ENCODE data around the gene RPL10A.
"Not testable (repeated sequence)": the region's sequence is repeated elsewhere in the genome, so short reads cannot be mapped to it uniquely, and the experiment has no call there.

RPL10A gene

DNA sequence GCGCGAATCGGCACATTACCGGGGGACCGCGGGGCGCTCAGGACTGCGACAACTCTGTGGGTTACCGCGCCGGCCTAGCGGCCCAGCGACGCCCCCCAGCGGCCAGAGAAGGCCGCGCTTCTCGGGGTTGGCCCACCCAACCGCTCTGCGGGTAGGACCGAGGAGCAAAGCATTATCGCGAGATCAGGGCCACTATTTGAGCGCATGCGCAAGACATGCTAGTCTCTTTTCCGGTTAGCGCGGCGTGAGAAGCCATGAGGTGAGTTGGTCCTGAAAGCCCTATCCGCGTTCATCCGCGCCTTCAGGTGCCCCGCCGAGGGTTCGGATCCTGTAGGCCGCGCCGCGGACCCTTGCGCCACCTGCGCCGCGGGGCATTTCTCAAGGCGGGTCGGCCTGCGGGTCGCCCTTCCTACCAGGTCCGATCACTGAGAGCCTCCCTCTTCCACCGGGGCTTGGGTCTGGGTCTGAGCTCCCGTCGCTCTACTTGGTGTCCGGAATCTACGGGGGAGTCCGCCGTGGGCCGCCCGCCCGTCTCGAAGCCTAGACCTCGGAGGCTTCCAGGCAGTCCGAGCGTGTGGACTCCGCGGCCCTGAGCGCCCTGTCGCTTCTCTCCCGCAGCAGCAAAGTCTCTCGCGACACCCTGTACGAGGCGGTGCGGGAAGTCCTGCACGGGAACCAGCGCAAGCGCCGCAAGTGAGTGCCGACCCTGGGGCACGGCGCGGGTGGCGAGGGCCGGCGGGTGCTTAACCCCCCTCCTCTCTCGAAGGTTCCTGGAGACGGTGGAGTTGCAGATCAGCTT lies at the start of gene RPL10A:
Gene RPL10A (plus strand): TSS at position 221 of the 799 bp plus-strand sequence. CDS start 34 bp downstream, at position 255.
- peak; percentile 98 for DNase-seq

DNA sequence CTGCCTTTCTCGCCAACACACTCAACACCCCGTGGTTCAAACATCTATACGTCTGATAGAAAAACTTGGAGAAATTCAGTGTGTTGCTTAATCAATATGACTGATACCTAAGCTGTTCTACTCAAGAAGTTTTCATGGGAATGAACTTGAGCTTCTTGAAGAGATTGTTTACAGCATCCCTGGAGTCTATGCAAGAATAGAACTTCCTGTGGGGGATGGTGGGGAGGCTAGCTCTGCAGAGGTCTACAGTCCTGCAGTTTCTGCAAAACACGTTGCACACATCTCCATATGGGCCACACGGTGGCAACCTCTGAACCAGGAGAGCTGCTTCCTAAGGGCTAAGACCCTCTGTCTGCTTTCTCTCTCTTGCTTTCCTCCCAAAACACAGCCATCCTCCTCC lies 48.8 kb upstream of the RPL10A start:
- DNase-seq, result peak; percentile 7

DNA sequence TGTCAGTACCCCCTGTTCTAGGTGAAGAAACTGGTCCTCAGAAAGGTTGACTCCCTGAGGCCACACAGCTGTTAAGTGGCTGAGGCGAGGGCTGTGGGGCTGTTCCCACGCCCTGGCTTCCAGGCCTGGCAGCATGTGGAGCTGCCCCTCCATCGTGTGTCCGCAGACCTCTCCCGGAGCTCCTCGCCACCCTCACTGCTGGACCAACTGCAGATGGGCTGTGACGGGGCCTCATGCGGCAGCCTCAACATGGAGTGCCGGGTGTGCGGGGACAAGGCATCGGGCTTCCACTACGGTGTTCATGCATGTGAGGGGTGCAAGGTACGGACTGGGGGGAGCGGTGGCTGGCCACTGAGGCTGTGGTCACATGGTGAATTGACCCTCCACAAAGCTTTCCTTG lies 48.2 kb upstream of the RPL10A start:
- DNase-seq, result no peak

DNA sequence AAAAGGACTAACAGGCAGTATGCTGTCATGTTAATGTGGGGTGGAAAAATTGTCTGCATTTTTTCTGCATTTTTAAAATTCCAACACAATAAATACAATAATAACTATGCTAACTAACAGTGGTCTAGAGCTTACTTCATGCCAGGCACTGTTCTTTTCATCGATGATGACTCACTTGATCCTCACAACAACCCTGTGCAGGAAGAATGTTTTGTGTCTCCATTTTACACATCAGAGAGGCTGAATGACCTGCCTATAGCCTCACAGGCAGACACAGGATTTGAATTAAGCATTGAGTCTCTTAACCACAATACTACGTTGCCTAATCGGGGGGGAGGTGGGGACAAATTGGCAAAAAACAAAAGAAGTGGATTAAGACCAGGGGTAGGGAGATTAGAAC lies 42.9 kb upstream of the RPL10A start:
- DNase-seq, result no peak

DNA sequence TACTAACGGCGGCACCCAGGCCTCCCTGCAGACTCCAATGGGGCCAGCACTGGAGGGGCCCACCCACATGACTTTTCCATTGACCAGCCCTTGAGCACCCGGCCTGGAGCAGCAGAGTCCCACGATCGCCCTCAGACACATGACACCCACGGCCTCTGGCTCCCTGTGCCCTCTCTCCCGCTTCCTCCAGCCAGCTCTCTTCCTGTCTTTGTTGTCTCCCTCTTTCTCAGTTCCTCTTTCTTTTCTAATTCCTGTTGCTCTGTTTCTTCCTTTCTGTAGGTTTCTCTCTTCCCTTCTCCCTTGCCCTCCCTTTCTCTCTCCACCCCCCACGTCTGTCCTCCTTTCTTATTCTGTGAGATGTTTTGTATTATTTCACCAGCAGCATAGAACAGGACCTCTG lies 42.1 kb upstream of the RPL10A start:
- no peak for DNase-seq

DNA sequence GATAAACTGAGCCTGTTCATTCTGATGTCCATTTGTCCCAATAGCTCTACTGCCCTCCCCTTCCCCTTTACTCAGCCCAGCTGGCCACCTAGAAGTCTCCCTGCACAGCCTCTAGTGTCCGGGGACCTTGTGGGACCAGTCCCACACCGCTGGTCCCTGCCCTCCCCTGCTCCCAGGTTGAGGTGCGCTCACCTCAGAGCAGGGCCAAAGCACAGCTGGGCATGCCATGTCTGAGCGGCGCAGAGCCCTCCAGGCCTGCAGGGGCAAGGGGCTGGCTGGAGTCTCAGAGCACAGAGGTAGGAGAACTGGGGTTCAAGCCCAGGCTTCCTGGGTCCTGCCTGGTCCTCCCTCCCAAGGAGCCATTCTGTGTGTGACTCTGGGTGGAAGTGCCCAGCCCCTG lies 40.8 kb upstream of the RPL10A start:
- no peak for DNase-seq

DNA sequence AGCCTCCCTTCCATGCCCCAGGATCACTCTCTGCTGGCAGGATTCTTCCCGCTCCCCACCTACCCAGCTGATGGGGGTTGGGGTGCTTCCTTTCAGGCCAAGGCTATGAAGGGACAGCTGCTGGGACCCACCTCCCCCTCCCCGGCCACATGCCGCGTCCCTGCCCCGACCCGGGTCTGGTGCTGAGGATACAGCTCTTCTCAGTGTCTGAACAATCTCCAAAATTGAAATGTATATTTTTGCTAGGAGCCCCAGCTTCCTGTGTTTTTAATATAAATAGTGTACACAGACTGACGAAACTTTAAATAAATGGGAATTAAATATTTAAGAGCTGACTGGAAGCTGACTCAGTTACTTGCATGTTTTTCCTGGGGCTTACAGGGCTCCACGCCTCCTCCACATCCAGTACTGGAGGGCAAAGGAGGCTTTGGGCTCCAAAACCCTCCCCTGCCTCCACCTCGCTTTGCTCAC lies 40.3 kb upstream of the RPL10A start:
- DNase-seq, result no peak

DNA sequence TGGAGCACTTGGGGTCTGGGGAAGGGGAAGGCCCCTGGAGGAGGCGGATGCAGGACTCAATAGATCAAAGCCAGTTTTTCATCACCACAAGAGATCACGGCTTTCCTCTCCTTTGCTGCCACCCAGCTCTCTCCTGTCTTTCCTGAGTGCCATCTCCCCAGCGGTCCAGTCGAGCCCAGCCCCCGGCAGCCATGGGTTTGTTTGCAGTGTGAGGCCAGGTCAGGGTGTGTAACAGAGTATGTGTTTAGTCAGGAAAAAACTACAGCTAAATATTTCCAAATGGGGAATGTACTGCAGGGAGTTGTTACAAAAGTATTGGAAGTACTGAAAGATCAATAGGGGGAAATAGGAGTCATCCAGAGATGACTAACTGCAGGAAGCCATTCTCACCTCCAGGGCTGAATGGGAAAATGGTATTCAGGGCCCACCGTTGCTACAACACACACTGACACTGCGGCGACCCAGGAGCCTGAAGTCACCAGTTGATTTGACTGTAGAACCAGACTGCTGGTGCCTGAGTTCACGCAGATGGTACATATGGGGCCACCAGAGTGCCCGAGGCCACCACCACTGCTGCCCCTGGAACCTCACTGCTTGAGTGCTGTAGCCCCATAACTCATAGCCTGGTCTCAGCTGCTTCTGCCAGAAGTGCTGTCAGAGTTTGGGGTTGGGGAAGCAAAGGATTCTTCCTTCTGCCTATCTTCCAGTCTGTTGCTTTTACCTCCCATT lies 39.6 kb upstream of the RPL10A start:
- DNase-seq, result no peak

DNA sequence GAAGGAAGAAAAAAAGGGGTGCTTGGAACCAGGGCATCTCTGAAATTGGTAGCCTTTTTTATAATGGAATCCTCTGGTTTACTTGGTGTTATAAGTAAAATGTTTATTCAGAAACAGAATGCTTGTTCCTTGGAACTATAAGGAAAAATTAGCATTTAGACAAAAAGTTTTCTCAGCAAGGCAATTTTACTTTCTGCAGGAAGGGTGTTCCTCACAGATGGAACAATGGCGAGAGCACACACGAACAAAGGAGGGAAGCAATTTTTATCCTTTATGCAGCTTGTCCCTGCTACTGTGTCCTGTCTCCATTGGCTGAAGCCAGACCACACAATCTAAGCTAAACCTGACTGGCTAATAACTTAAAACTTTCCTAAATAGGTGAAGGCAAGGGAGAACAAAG lies 38.7 kb upstream of the RPL10A start:
- DNase-seq, result no peak

DNA sequence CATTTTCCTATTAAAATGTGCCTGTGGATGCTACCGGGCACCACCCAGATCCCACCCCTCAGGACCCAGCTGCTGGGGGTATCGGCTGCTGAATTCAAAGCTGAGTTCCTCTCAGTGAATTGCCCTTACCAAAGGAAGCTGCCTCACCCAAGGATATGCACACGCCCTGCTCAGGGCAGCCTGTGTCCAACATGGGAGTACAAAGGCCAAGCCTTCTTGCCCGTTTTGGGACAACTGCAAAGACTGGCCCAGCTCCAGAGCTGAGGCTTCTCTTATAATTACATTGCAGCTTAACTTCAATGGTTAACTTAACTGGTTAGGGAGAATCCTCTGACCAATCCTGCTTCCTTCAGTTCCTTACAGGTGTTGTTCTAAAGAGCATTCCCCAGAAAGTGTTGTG lies 35.9 kb upstream of the RPL10A start:
- DNase-seq, result no peak

DNA sequence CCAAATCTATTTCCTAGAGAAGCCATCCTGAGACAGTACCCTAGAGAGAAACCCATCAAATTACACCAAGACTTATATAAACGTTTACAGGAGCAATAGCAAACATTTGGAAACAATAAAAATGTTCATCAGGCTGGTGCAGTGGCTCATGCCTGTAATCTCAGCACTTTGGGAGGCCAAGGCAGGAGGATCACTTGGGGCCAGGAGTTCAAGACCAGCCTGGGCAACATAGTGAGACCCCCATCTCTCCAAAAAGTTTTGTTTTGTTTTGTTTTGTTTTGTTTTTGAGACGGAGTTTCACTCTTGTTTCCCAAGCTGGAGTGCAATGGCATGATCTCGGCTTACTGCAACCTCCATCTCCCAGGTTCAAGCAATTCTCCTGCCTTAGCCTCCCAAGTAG lies 35.5 kb upstream of the RPL10A start:
- not testable (repeated sequence) for DNase-seq

DNA sequence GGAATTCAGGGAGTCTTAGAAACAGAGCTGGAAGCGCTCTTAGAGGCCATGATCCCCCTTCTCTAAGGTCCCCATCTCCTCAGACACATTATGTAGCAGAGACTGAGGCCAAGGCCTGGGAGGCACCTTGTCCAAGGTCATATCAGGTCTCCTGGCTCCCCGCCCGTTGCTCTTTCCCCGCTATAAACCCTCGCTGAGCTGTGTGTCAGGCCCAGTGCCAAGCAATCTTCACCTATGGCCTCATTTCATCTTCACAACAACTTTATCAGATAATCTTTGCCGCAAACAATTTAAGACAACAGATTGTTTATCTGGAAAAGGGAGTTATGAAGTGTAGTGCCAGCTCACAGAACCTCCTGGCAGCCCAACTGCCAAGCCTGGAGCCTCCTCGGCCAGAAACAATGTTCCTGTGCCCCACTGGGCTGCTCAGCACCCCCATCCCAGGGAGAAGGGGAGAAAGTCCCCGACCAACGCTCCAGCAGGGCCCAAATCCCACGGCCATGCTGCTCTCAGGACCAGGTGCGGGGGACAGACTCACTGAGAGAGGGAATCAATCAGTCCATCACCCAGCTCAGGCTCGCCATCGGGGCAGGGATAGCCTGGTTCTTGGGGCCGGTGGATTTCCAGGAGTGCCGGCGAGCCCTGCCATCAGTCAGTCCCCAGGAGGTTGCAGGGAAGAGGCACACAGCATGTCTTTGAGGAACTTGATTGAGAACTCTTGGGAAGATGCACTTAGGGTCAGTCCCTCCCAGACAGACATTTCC lies 32.9 kb upstream of the RPL10A start:
- DNase-seq, result no peak

DNA sequence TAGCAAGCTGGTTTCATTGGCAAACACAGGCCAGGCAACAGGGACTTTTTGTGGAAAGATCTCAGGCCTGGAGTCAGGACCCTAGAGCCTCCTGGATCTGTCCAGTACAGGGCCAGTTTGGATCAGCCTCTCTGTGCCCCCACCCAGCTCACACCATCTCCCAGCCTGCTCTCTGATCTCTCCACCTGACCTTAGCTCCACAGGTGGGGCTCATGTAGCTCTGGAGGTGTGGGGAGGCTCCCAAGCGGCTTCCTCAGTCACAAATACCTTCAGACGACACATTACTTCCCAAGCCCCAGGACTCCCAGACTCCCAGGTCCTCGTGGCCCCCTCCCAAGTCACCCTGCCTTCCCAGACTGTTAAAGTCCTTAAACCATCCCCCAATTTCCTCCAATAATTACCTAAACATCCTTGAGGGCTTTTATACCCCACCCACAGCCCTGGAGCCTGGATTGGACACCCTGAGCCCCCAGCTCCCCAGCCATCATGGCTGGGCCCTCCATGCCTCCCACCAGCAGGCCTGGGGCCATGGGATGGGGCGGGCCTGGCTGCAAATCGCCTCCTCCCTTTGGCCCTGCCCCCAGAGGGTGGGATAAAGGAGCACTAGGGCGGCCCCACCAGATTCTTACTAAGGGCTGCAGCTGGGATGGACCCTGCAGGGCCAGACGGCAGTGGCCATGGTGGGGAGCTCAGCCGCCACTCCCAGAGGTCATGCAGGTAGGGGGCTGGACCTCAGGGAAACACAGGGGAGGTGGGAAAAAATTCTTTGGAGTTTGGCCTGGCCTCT lies 31.9 kb upstream of the RPL10A start:
- no peak for DNase-seq

DNA sequence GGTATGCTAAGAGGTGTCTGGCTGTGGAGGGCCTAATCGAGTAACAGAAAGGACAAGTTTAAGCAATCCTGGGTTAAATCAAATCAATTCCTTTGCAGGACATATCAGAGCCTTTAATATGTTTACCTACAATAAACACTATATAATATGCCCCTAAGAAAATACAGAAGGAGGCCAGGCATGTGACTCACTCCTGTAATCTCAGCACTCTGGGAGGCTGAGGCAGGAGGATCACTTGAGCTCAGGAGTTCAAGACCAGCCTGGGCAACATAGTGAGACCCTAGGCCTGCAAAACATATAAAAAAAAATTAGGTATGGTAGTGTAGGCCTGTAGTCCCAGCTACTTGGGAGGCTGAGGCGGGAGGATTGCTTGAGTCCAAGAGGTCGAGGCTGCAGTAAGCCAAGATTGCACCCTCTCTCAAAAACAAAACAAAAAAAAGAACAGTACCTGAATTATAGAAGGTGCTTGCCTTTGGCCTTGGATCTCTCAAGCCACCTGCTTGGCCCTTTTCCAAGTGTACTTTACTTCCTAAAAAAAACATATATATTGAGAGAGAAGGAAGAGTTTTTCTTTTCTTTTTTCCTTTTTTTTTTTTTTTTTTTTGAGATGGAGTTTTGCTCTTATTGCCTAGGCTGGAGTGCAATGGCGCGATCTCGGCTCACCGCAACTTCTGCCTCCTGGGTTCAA lies 29.7 kb upstream of the RPL10A start:
- DNase-seq, result not testable (repeated sequence)

DNA sequence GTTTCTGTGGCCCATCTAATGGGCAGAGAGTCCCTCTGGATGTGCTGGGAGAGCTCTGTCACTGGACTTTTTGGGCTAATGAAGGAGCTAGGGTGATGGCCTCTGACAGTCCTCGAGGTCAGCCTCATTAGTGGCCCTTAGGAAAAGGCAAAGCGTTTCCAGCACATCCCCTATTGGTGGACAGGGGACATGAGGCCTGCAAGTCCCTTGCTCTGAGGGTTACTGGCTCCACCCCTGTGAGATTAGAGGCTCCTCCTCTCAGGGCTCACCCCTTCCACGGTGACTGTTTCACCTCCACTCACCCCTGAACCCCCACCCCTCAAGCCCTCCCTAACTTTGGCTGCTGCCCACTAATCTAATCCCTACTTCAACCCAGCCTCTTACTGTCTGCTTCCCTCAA lies 28.9 kb upstream of the RPL10A start:
- no peak for DNase-seq

DNA sequence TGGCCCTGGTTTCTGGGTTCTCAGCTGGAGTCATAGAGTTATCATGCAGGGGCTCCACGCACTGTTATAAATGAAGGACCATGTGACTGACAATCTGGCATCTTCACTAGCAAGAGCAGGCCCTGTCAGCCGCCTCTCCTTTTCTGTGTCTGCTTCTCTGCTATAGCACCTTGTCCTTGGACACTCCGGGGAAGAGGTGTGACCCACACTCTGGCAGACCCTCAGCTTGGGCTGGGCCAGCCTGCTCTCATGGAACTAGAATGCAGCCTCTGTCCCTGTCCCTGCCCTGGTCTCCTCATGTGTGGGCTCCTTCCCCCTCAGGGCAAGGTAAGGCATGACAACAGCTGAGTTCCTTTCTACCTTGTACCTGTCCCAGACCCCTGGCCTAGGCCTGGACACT lies 27.0 kb upstream of the RPL10A start:
- DNase-seq, result no peak

DNA sequence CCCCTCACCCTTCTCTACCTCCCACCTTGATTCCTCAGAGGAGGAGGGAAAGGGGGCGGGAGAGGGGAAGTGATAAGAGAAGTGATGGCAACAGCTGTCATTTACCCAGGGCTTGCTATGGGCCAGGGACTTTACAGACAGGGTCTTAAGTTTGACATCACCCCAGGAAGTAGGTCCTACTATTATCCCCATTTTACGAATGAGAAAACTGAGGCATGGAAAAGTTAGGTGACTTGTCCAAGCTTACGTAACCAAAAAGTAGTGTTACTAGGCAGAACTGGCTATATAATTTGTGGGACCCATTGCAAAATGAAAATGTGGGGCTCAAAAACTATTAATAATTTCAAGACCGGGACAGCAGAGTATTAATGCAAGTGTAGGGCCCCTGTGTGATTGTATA lies 26.6 kb upstream of the RPL10A start:
- no peak for DNase-seq

DNA sequence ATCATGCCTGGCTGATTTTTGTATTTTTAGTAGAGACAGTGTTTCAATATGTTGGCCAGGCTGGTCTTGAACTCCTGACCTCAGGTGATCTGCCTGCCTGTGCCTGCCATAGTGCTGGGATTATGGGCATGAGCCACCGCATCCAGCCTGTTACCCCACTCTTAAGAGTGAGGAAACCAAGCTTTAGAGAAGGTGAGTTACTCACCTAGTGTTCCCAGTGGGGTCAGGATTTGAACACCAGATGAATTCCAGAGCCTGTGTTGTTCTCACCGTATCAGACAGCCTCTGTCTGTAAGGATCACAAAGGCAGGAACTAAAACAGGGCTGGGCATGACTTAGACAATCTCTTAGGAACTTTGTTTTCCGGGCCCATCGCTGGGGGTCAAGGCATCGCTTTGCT lies 25.5 kb upstream of the RPL10A start:
- DNase-seq, result no peak

DNA sequence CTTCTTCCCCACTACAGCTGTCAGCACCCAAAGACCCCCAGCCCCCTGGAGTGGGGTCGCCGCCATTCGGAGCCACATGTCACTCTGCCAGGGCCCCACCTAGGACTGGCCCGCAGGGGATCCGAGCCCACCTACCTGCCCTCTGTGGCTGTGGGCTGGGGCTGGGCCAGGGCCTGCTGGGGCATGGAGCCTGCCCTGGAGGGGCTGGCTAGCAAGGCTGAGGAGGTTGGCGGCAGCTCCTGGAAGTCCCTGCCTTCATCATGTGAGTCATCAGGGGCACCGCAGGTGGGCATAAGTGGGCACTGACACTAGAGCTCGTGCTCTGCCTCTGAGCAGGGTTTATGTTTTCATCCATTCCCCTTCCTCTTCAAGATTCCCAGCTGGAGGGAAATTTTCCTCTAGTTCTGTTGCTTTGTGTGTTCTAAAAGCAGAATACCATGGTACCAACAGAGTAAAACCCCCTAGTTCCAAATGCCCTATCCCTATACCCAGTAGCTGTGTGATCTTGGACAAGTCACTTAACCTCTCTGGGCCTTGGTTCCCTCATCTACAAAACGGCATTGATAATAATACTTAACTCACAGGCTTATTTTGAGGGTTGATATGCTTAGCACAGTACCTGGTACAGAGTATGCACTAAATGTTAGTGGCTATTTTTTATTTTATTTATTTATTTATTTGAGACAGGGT lies 24.7 kb upstream of the RPL10A start:
- DNase-seq, result no peak

DNA sequence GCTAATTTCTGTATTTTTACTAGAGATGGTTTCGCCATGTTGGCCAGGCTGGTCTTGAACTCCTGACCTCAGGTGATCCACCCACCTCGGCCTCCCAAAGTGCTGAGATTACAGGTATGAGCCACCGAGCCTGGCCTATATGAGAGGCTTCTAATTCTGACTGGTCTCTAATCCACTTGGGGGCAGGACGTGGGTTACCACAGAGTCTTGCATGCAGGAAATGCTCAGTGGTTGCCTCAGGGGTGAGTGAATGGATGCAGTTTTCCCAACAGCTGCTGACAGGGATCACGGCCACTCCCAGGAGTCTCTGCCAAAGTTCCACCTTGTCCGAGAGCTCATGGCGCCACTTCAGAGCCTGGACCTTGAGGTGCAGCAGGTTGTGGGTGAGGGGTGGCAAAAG lies 22.5 kb upstream of the RPL10A start:
- DNase-seq, result no peak

DNA sequence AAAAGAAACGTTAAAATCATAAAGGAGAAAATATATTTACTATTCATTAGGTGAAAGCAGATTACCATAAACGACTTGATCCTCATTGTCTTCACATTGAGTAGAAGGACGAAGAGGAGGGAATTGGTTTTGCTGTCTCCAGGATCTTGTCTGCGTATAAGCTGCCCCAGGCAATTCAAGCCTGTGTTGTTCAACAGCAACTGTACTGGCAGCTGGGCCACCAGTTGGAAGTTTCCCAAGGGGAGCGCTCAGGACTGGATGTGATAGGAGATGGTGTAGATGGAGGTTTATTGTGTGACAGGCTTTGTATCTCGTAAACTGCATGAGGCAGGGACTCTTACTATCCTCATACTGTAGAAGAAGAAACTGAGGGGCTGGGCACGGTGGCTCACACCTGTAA lies 20.0 kb upstream of the RPL10A start:
- DNase-seq, result no peak
